Measurements from ENCODE around the gene SHH. TPM values are rescaled to one million over a fixed set of nuclear protein-coding genes. Genes with fewer than 3 reads are reported as not detected.
A peak's percentile ranks its signal among the peaks of the same experiment; 100 is the strongest.

SHH gene
- total and polyA plus RNA-seq, 2 of the 13 experiments (the other 11 are each of a cell fraction or from before 2014, with no cell fraction given), result 1.9 to 3.4 TPM

DNA sequence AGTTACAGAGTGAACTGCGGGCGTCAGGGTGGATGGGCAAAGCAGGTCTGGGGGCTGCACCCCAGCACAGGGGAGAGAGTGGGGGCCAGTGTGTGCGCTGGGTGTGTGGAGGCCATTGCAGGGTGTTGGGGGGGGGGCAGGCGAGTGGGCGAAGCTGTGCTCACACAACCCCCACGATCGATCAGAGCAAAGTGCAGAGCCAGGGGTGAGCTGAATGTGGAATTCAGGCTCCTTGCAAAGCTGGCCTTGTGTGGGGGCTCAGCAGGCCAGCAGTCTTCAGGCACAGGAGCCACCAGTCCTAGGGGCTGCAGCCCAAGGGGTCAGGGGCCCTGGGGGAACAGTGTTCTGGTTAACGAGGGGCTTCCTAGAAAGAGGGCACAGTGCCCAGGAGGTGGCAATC, 862 bp upstream of the SHH start (continued):
- TF ChIP-seq, protein P1, sequence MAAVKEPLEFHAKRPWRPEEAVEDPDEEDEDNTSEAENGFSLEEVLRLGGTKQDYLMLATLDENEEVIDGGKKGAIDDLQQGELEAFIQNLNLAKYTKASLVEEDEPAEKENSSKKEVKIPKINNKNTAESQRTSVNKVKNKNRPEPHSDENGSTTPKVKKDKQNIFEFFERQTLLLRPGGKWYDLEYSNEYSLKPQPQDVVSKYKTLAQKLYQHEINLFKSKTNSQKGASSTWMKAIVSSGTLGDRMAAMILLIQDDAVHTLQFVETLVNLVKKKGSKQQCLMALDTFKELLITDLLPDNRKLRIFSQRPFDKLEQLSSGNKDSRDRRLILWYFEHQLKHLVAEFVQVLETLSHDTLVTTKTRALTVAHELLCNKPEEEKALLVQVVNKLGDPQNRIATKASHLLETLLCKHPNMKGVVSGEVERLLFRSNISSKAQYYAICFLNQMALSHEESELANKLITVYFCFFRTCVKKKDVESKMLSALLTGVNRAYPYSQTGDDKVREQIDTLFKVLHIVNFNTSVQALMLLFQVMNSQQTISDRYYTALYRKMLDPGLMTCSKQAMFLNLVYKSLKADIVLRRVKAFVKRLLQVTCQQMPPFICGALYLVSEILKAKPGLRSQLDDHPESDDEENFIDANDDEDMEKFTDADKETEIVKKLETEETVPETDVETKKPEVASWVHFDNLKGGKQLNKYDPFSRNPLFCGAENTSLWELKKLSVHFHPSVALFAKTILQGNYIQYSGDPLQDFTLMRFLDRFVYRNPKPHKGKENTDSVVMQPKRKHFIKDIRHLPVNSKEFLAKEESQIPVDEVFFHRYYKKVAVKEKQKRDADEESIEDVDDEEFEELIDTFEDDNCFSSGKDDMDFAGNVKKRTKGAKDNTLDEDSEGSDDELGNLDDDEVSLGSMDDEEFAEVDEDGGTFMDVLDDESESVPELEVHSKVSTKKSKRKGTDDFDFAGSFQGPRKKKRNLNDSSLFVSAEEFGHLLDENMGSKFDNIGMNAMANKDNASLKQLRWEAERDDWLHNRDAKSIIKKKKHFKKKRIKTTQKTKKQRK (IDR thresholded peaks at IDR 0.05; ENCODE audit: low read length), result no peak
- TF ChIP-seq HMGA1 (CRISPR knock-in tag; conservative IDR thresholded peaks at IDR 0.05) (no peak), NFKB2 (CRISPR knock-in tag; IDR thresholded peaks at IDR 0.05; ENCODE audit: borderline replicate concordance) (no peak; the same call in 1 of the 2 replicates), ZNF101 (CRISPR knock-in tag; IDR thresholded peaks at IDR 0.05; ENCODE audit: borderline replicate concordance, low read depth) (no peak), ZNF225 (CRISPR knock-in tag; IDR thresholded peaks at IDR 0.05) (no peak), ZC3H13 (CRISPR knock-in tag; IDR thresholded peaks at IDR 0.05) (no peak), SETDB1 (CRISPR knock-in tag; IDR thresholded peaks at IDR 0.05; ENCODE audit: borderline replicate concordance) (no peak), ZKSCAN5 (CRISPR knock-in tag; IDR thresholded peaks at IDR 0.05) (no peak), POLR2AphosphoS2 (IDR thresholded peaks at IDR 0.05; ENCODE audit: low read depth, low read length) (no peak), TBX2 (CRISPR knock-in tag; IDR thresholded peaks at IDR 0.05; ENCODE audit: borderline replicate concordance) (no peak), ZNF614 (CRISPR knock-in tag; IDR thresholded peaks at IDR 0.05; ENCODE audit: borderline replicate concordance) (0 out of 2 replicates have a peak, but pooled peaks have one; percentile 23), HNF4A (CRISPR knock-in tag; IDR thresholded peaks at IDR 0.05) (peak; percentile 93), MTF1 (CRISPR knock-in tag; IDR thresholded peaks at IDR 0.05) (no peak), ZNF547 (CRISPR knock-in tag; IDR thresholded peaks at IDR 0.05) (no peak), ZNF558 (CRISPR knock-in tag; IDR thresholded peaks at IDR 0.05; ENCODE audit: borderline replicate concordance) (no peak), FOXP1 (IDR thresholded peaks at IDR 0.05) (no peak), FOXP1 (CRISPR knock-in tag; IDR thresholded peaks at IDR 0.05) (no peak), ZNF468 (CRISPR knock-in tag; IDR thresholded peaks at IDR 0.05) (no peak)
- TF ChIP-seq, protein P2, sequence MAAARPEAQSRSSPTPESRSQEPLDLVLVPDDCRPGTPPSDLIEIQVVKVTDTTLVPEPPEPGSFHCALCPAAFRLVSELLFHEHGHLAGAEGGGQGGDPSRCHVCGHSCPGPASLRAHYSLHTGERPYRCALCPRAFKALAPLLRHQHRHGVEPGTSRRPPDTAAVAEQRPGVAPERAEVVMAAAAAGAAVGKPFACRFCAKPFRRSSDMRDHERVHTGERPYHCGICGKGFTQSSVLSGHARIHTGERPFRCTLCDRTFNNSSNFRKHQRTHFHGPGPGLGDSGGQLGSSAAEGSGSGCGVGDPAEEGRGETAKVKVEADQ (CRISPR knock-in tag; IDR thresholded peaks at IDR 0.05; ENCODE audit: borderline replicate concordance), result 0 out of 2 replicates have a peak, but pooled peaks have one; percentile 44
- TF ChIP-seq, protein P3, sequence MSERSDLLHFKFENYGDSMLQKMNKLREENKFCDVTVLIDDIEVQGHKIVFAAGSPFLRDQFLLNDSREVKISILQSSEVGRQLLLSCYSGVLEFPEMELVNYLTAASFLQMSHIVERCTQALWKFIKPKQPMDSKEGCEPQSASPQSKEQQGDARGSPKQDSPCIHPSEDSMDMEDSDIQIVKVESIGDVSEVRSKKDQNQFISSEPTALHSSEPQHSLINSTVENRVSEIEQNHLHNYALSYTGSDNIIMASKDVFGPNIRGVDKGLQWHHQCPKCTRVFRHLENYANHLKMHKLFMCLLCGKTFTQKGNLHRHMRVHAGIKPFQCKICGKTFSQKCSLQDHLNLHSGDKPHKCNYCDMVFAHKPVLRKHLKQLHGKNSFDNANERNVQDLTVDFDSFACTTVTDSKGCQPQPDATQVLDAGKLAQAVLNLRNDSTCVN (CRISPR knock-in tag; IDR thresholded peaks at IDR 0.05; ENCODE audit: borderline replicate concordance), result no peak
- TF ChIP-seq, protein P4, sequence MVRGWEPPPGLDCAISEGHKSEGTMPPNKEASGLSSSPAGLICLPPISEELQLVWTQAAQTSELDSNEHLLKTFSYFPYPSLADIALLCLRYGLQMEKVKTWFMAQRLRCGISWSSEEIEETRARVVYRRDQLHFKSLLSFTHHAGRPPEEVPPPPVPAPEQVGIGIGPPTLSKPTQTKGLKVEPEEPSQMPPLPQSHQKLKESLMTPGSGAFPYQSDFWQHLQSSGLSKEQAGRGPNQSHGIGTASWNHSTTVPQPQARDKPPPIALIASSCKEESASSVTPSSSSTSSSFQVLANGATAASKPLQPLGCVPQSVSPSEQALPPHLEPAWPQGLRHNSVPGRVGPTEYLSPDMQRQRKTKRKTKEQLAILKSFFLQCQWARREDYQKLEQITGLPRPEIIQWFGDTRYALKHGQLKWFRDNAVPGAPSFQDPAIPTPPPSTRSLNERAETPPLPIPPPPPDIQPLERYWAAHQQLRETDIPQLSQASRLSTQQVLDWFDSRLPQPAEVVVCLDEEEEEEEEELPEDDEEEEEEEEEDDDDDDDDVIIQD (CRISPR knock-in tag; IDR thresholded peaks at IDR 0.05; ENCODE audit: low read depth), result no peak

All from HepG2 (cell line).